NAMALWA (cell line): ENCODE results near the gene ATAD2B.
A peak's percentile ranks its signal among the peaks of the same experiment; 100 is the strongest.

Experiments used
- DNase-seq: peaks from one replicate; pipeline ENCODE4 v3.0.0-alpha.2; 2015; ENCODE audit warnings: low spot score

The ATAD2B gene

GRCh38 chr2:23700627-23701026 lies 226.3 kb downstream of the ATAD2B start:
- no peak for DNase-seq

GRCh38 chr2:23699580-23699925 lies 227.4 kb downstream of the ATAD2B start:
- DNase-seq = no peak

- DNase-seq = peak; percentile 48
Observed at GRCh38 chr2:23698721-23699579, 228.0 kb downstream of the ATAD2B start.
